HFF-Myc (cell line): ENCODE measurements around the gene SAMD3.
"Not testable (repeated sequence)": the region's sequence is repeated elsewhere in the genome, so short reads cannot be mapped to it uniquely, and the experiment has no call there.

ENCODE experiments used
- DNase-seq: peaks from one replicate; pipeline ENCODE4 v3.0.0-alpha.2; 2011; ENCODE audit warnings: low read depth; ENCODE audit errors: extremely low read depth
- H3K4me3 ChIP-seq: replicated peaks from 2 replicates; pipeline ENCODE4 v1.5.1; 2011; ENCODE audit warnings: low read depth, mild to moderate bottlenecking, control low read depth, low read length
- CTCF ChIP-seq: IDR thresholded peaks from 2 replicates; pipeline ENCODE4 v1.5.1; 2012; ENCODE audit warnings: mild to moderate bottlenecking, low read depth, low read length, control low read depth; ENCODE audit errors: missing control alignments

SAMD3 gene

GRCh38 chr6:130158056-130158455 lies 64.7 kb downstream of the SAMD3 start:
- no peak for TF ChIP-seq CTCF
- H3K4me3 ChIP-seq, result no peak overlapping the region
- DNase-seq, result no peak

- no peak for TF ChIP-seq CTCF
- H3K4me3 ChIP-seq, result no peak overlapping the region
- DNase-seq, result no peak
Observed at GRCh38 chr6:130156908-130157307, 65.8 kb downstream of the SAMD3 start.

- no peak for DNase-seq
- no peak overlapping the region for H3K4me3 ChIP-seq
- no peak for TF ChIP-seq CTCF
Observed at GRCh38 chr6:130152908-130153510, 69.7 kb downstream of the SAMD3 start.

GRCh38 chr6:130150906-130151305 lies 71.8 kb downstream of the SAMD3 start:
- TF ChIP-seq CTCF, result no peak
- DNase-seq, result no peak
- H3K4me3 ChIP-seq, result no peak overlapping the region

GRCh38 chr6:130149016-130149415 lies 73.7 kb downstream of the SAMD3 start:
- DNase-seq, H3K4me3 ChIP-seq: not testable (repeated sequence)

GRCh38 chr6:130148181-130148580 lies 74.6 kb downstream of the SAMD3 start:
- DNase-seq, result no peak
- TF ChIP-seq CTCF, result peak; percentile 30
- H3K4me3 ChIP-seq, result no peak overlapping the region

- TF ChIP-seq CTCF, result no peak
- DNase-seq, result no peak
- H3K4me3 ChIP-seq, result no peak overlapping the region
Observed at GRCh38 chr6:130147111-130147510, 75.6 kb downstream of the SAMD3 start.
